Measurements from ENCODE around the gene NES.

DNA sequence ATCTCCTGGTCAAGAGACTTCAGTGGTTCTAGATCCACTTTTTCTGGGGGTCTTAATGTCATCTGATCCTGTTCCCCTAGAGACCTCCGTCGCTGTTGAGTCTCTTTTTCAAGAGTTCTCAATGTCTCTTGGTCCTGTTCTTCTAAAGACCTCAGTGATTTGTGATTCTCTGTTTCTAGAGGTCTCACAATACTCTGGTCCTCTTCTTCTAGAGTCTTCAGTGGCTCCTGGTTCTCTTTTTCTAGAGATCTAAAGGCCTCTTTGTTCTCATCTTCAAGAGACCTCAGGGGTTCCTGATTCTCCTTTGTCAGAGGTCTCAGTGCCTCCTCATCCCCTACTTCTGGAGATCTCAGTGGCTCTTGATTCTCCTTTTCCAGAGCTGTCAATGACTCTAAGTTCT lies 5.4 kb downstream of the NES start:
- TF ChIP-seq CTCF (IDR thresholded peaks at IDR 0.05; ENCODE audit: poor library complexity) (no peak), EZH2 (IDR thresholded peaks at IDR 0.05; ENCODE audit: borderline replicate concordance) (no peak), EZH2phosphoT487 (IDR thresholded peaks at IDR 0.05; ENCODE audit: low read depth, severe bottlenecking, unreplicated experiment) (no peak)
